Urinary bladder (tissue), 4 donors: ENCODE results near the gene ZBTB39. TPM values are rescaled to one million over a fixed set of nuclear protein-coding genes. Genes with fewer than 3 reads are reported as not detected.
"Not testable (repeated sequence)": the region's sequence is repeated elsewhere in the genome, so short reads cannot be mapped to it uniquely, and the experiment has no call there.

ENCODE experiments used
- DNase-seq: peaks from one replicate; pipeline ENCODE4 v3.0.0-alpha.2; 2015; ENCODE audit errors: extremely low spot score
- H3K27ac ChIP-seq: one replicate; pipeline ENCODE4 v1.5.1; 2013; ENCODE audit warnings: low read depth, mild to moderate bottlenecking, moderate library complexity
- H3K36me3 ChIP-seq: one replicate; pipeline ENCODE4 v1.6.1; 2013; ENCODE audit warnings: mild to moderate bottlenecking, moderate library complexity; ENCODE audit not compliant: insufficient read depth
- H3K4me1 ChIP-seq: one replicate; pipeline ENCODE4 v1.6.1; 2013; ENCODE audit warnings: mild to moderate bottlenecking, moderate library complexity; ENCODE audit not compliant: insufficient read depth
- H3K4me3 ChIP-seq: one replicate; pipeline ENCODE4 v1.5.1; 2013; ENCODE audit warnings: low read depth, low read length
- WGBS: extraction: QIAGEN DNeasy Blood & Tissue Kit; methylation state at CpG from one replicate; pipeline ENCODE4 v1.1.7; 2013; 5-methylcytosine and 5-hydroxymethylcytosine counted together
- polyA plus RNA-seq: library from polyadenylated mRNA; stranded (reverse); fragments of 200-250 nt; gene quantifications from one replicate; pipeline ENCODE4 v1.2.3, GENCODE V29; 2013
- total RNA-seq: library from RNA; depleted of rRNA; stranded (reverse); fragments of >200 nt; gene quantifications from one replicate; pipeline ENCODE4 v1.2.3, GENCODE V29; 2014
- donor health status: healthy with polysubstance abuse.
- donor health status: healthy.

ZBTB39 gene
- 6.8 TPM for total RNA-seq
- 4.1 TPM for polyA plus RNA-seq

- WGBS = under 1% methylated on average over 94 of the region's 94 CpGs
- H3K4me3 ChIP-seq = peak within 1 kb of the TSS; percentile 84
- H3K4me1 ChIP-seq = no peaks in the 10 kb centered on the region
- peaks cover 2% of the 10 kb centered on the region for H3K36me3 ChIP-seq
- no peak for DNase-seq
- H3K27ac ChIP-seq = peak within 1 kb of the TSS; percentile 54
These were observed at the start of gene ZBTB39 for GRCh38 chr12:57005980-57006808. ZBTB39 (minus strand) TSS chr12:57006546; CDS start chr12:57004917, 1,629 bp downstream.

- Histone ChIP-seq H3K36me3 (peaks cover 3% of the 10 kb centered on the region), H3K27ac (no peak overlapping the region), H3K4me1 (no peaks in the 10 kb centered on the region), H3K4me3 (no peak overlapping the region)
- WGBS = 61% methylated on average over 3 of the region's 3 CpGs
- DNase-seq = no peak
These were observed 49.5 kb upstream of the ZBTB39 start for GRCh38 chr12:57055824-57056223.

GRCh38 chr12:57053901-57054300 lies 47.6 kb upstream of the ZBTB39 start:
- not testable (repeated sequence) for H3K4me1 ChIP-seq
- 97% methylated on average over 4 of the region's 4 CpGs for WGBS

GRCh38 chr12:57053146-57053545 lies 46.8 kb upstream of the ZBTB39 start:
- DNase-seq, H3K4me1 ChIP-seq, H3K36me3 ChIP-seq, H3K27ac ChIP-seq, H3K4me3 ChIP-seq: not testable (repeated sequence)
- 95% methylated on average over 4 of the region's 4 CpGs for WGBS

More at GRCh38 chr12:57053901-57054300, 47.6 kb upstream of the ZBTB39 start:
- not testable (repeated sequence) for H3K27ac ChIP-seq, DNase-seq, H3K4me3 ChIP-seq, H3K36me3 ChIP-seq

- 92% methylated on average over 1 of the region's 1 CpG for WGBS
These were observed 44.7 kb upstream of the ZBTB39 start for GRCh38 chr12:57051011-57051410.

GRCh38 chr12:57049890-57050289 lies 43.5 kb upstream of the ZBTB39 start, which contains the start of gene MYO1A:
MYO1A (minus strand) TSS chr12:57050129; CDS start chr12:57048323, 1,806 bp downstream.
- Histone ChIP-seq H3K4me1 (no peaks in the 10 kb centered on the region), H3K27ac (no peak within 1 kb of the TSS), H3K4me3 (no peak within 1 kb of the TSS), H3K36me3 (no peaks in the 10 kb centered on the region)
- DNase-seq = no peak
- WGBS = 31% methylated on average over 2 of the region's 2 CpGs

More at GRCh38 chr12:57051011-57051410, 44.7 kb upstream of the ZBTB39 start:
- no peak for DNase-seq
- no peak overlapping the region for H3K4me3 ChIP-seq
- no peak overlapping the region for H3K27ac ChIP-seq
- no peaks in the 10 kb centered on the region for H3K4me1 ChIP-seq
- no peaks in the 10 kb centered on the region for H3K36me3 ChIP-seq

- H3K36me3 ChIP-seq = no peaks in the 10 kb centered on the region
- no peak overlapping the region for H3K27ac ChIP-seq
- WGBS = 89% methylated on average over 4 of the region's 4 CpGs
- no peak for DNase-seq
- no peak overlapping the region for H3K4me3 ChIP-seq
- no peaks in the 10 kb centered on the region for H3K4me1 ChIP-seq
These were observed 42.7 kb upstream of the ZBTB39 start for GRCh38 chr12:57049119-57049446.

GRCh38 chr12:57048423-57049118 lies 42.2 kb upstream of the ZBTB39 start:
- no peaks in the 10 kb centered on the region for H3K4me1 ChIP-seq
- no peak overlapping the region for H3K27ac ChIP-seq
- H3K4me3 ChIP-seq = no peak overlapping the region
- no peak for DNase-seq
- no peaks in the 10 kb centered on the region for H3K36me3 ChIP-seq
- 79% methylated on average over 1 of the region's 1 CpG for WGBS

GRCh38 chr12:57047981-57048380 lies 41.6 kb upstream of the ZBTB39 start:
- no peak for DNase-seq
- 67% methylated on average over 1 of the region's 1 CpG for WGBS
- H3K27ac ChIP-seq = no peak overlapping the region
- no peak overlapping the region for H3K4me3 ChIP-seq
- no peaks in the 10 kb centered on the region for H3K36me3 ChIP-seq
- H3K4me1 ChIP-seq = no peaks in the 10 kb centered on the region

GRCh38 chr12:57046947-57047890 lies 40.9 kb upstream of the ZBTB39 start:
- H3K4me1 ChIP-seq = no peaks in the 10 kb centered on the region
- WGBS = 70% methylated on average over 10 of the region's 10 CpGs
- no peak overlapping the region for H3K4me3 ChIP-seq

GRCh38 chr12:57046086-57046791 lies 39.9 kb upstream of the ZBTB39 start:
- Histone ChIP-seq H3K4me3 (no peak overlapping the region), H3K27ac (no peak overlapping the region), H3K36me3 (no peaks in the 10 kb centered on the region), H3K4me1 (no peaks in the 10 kb centered on the region)
- DNase-seq = no peak
- WGBS = 65% methylated on average over 6 of the region's 6 CpGs

More at GRCh38 chr12:57046947-57047890, 40.9 kb upstream of the ZBTB39 start:
- no peaks in the 10 kb centered on the region for H3K36me3 ChIP-seq
- H3K27ac ChIP-seq = no peak overlapping the region
- DNase-seq = no peak

- Histone ChIP-seq H3K27ac (no peak overlapping the region), H3K4me3 (no peak overlapping the region), H3K36me3 (no peaks in the 10 kb centered on the region), H3K4me1 (no peaks in the 10 kb centered on the region)
- 95% methylated on average over 3 of the region's 3 CpGs for WGBS
- DNase-seq = no peak
These were observed 38.5 kb upstream of the ZBTB39 start for GRCh38 chr12:57044889-57045288.

GRCh38 chr12:57044468-57044867 lies 38.1 kb upstream of the ZBTB39 start:
- Histone ChIP-seq H3K4me3 (no peak overlapping the region), H3K4me1 (no peaks in the 10 kb centered on the region), H3K36me3 (no peaks in the 10 kb centered on the region), H3K27ac (no peak overlapping the region)
- DNase-seq = no peak
- WGBS = 84% methylated on average over 6 of the region's 6 CpGs
